GM18861 (cell line): ENCODE measurements around the gene MIEF2.

Source experiments
- ATAC-seq: cut with Tn5 transposase; IDR thresholded peaks from one replicate; pipeline ENCODE4 v1.9.1; 2021; ENCODE audit not compliant: unreplicated experiment

Gene MIEF2

GRCh38 chr17:18234853-18235380 is 25.5 kb upstream of the MIEF2 start:
- no peak for ATAC-seq

DNA sequence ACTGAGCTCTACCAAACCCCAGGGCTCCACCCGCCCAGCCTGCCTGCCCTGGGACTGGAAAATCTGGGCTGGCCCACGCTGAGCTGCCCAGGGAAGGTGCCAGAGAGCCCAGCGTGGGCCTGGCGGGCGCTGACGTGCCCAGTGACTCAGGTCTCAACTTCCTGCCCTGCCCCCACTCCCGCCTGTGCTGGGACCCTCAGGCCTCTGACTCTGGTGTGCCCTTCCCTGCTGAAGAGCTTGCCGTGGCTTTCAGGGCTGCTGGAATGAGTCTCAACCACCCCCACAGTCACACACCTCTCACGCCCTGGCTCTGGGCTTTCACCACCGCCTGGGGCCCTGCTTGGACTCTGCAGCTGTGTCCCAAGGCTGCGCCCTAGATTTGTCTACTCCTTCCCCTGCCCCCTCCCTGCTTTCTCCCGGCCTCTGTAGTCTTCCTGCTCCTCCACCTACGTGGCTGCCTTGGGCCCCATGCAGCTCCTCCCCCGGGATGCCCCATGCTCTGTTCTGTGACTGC is 24.7 kb upstream of the MIEF2 start:
- ATAC-seq: no peak

DNA sequence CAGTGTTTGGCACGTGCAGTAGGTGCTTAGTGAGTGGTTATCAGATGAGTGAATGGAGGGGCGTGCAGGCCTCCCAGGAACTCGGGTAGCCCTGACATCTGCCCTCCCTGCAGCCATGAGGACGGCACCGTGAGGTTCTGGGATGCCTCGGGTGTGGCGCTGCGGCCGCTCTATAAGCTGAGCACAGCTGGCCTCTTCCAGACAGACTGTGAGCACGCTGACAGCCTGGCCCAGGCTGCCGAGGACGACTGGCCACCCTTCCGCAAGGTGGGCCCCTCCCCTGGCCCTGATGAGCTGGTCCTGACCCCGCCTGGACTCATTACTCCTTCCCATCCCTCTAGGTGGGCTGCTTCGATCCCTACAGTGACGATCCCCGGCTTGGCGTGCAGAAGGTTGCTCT is 24.0 kb upstream of the MIEF2 start:
- no peak for ATAC-seq

DNA sequence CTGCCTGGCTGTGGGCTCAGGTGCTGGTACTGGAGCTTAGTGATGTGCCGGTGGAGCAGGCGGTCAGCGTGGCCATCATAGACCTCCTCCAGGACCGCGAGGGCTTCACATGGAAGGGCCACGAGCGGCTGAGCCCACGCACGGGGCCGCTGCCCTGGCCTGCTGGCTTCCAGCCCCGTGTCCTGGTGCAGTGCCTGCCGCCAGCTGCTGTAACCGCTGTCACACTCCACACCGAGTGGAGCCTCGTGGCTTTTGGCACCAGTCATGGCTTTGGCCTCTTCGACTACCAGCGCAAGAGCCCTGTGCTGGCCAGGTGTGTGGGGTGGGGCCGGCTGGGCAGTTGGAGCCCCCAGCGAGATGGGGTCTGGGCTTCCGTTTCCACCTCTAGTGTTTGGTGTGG is 23.0 kb upstream of the MIEF2 start:
- ATAC-seq: no peak

GRCh38 chr17:18238299-18238698 is 22.2 kb upstream of the MIEF2 start:
- no peak for ATAC-seq

- ATAC-seq: no peak
These were observed 20.0 kb upstream of the MIEF2 start for GRCh38 chr17:18240449-18240848.

DNA sequence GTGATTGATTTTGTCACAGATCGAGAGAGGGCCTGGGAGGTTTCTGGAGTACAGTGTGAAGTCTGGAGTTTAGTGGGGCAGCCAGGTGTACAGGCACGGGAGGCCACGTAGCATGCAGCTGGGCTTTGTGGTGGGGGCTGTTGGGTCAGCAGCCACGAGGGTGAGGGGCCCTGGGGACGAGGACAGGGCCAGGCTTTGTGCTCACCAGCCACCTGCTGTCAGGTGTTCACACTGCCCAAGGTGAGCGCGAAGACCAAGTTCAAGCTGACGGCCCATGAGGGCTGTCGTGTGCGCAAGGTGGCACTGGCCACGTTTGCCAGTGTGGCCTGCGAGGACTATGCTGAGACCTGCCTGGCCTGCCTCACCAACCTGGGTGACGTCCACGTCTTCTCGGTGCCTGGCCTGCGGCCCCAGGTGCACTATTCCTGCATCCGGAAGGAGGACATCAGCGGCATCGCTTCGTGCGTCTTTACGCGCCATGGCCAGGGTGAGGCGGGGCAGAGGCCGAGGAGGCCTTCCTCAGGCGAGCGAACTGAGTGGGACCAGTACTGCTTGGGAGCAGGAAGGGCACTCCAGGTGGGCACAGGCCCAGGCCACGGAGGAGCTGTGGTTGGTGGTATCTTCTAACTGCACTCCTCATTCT is 19.1 kb upstream of the MIEF2 start:
- ATAC-seq: no peak

DNA sequence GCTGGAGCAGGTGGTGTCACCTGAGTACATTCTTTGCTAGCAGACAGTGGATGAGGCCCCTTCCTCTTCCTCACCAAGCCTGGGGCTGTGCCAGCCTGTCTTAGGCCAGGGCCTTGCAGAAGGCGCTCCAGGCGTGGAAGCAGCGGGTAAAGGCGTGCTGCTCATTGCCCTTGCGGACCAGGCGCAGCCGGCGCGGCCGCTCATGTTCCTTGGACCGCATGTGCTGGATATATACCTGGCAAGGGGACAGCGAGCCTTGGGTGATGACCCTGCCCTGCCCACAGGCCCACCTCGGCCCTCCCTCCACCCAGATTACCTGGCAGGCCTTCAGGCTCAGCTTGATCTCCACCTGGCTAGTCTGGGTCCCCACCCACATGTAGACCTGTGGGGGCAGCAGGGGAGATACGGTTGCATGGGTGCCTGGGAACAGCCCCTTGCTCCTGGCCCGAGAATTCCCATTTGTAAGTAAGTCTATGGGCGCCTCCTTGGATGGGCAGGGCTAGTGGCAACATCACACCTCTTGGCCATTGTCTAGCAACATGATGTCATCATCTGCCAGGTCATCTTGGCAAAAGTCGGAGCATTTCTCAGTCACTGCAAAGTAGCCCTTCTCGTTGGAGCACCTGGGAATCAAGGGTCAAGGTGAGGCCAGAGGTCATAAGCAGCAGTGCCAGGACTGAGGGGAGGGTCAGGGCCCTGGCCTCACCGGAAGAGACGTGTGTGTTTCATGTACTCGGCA is 15.3 kb upstream of the MIEF2 start:
- no peak for ATAC-seq

DNA sequence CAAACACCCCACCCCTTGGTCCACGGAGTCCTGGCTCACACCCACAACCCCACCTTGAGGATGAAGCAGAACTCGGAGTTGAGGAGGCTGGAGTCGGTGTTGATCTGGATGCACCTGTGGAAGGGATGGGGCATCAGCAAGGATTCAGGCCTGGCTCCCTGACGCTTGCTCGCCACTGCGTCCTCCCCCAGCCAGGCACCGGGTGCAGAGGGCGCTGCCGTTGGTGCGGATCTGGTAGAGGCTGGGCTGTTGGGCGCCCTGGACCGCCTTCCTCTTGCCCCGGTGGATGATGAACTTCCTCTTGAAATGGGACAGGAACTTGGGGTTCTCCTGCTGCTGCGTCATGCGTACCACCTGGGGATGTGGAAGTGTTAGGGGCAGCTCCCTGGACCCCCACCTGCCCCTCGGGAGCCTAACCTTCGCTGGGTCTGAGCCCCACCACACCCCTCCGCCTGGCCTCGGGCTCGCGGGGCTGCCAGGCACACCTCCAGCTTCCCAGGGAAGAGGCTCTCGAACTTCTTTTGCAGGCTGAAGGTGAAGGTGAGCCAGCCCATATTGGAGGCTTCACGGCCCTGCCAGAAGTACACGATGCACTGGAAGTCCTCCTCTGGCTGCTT is 14.2 kb upstream of the MIEF2 start:
- no peak for ATAC-seq

- no peak for ATAC-seq
These were observed 13.4 kb upstream of the MIEF2 start for GRCh38 chr17:18246880-18247612.

- ATAC-seq: no peak
These were observed 12.9 kb upstream of the MIEF2 start for GRCh38 chr17:18247613-18248001.

GRCh38 chr17:18248300-18248731 is 12.1 kb upstream of the MIEF2 start:
- ATAC-seq: no peak

- no peak for ATAC-seq
These were observed 11.7 kb upstream of the MIEF2 start for GRCh38 chr17:18248811-18249210.

- no peak for ATAC-seq
These were observed 10.2 kb upstream of the MIEF2 start for GRCh38 chr17:18250259-18250658.

- ATAC-seq: no peak
These were observed 9.8 kb upstream of the MIEF2 start for GRCh38 chr17:18250708-18251107.

DNA sequence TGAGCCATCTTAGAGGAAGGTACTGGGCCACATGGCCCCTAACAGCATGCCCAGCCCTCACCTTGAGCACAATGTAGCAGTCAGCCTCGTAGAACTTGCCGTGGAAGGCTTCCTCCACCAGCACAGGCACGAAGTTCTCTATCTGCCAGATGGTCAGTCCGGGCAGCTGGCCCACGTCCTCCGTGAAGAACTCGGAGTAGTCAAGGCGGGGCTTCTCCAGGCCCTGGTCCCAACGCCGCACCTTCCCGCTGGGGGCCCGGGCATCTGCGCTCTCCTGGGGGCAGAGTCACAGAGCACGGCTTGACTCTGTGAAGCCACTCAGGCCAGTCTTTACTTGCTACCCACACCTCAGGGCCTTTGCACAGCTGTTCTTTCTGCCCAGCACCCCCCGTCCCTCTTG is 9.3 kb upstream of the MIEF2 start:
- ATAC-seq: no peak

DNA sequence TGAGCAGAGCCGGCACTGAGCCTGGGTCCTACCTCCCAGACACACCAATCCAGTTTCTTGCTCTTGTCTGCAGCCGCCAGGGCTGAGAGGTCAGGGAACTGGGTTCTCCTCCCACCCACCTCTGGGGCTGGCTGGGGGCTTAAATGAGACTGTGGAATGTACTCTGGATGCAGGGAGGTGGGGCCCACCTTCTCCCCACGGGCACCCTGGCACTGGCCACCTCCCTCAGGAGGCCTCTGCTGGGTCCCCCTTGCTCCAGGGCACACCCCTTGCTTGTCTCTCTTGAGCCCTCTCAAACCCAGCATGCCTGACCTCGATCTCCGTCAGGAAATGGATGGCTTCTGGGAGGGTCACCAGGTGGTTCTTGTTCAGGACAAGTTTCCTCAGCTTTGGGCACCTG is 8.3 kb upstream of the MIEF2 start:
- no peak for ATAC-seq

DNA sequence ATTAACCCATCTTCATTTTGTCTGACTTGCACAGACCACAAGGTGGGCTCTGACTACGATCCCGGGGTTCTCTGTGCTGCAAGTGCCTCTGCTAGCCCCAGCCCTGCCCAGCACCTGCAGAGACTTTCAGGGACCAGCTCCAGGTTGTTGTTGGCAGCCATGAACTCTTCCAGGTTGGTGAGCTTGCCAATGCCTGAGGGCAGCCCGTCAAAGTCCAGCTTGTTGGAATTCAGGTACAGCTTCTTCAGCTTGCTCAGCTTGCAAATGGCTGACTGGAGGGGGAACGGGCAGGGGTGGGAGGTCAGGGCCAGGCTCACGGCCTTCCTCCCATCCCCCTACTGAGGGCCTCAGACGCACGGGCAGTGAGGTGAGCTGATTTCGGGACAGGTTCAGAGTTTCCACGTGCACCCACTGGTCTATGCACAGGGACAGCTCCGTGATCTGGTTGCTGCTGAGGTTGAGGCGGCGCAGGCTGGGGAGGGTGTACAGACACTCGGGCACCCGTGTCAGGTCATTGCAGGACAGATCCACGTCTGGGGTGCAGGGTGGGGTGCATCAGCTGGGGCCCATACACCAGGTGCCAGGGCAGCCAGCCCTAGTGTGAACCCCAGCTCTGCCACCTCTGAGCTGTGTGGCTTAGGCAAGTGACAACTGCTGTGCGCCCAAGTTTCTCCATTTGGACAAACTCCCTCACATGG is 7.1 kb upstream of the MIEF2 start:
- no peak for ATAC-seq

DNA sequence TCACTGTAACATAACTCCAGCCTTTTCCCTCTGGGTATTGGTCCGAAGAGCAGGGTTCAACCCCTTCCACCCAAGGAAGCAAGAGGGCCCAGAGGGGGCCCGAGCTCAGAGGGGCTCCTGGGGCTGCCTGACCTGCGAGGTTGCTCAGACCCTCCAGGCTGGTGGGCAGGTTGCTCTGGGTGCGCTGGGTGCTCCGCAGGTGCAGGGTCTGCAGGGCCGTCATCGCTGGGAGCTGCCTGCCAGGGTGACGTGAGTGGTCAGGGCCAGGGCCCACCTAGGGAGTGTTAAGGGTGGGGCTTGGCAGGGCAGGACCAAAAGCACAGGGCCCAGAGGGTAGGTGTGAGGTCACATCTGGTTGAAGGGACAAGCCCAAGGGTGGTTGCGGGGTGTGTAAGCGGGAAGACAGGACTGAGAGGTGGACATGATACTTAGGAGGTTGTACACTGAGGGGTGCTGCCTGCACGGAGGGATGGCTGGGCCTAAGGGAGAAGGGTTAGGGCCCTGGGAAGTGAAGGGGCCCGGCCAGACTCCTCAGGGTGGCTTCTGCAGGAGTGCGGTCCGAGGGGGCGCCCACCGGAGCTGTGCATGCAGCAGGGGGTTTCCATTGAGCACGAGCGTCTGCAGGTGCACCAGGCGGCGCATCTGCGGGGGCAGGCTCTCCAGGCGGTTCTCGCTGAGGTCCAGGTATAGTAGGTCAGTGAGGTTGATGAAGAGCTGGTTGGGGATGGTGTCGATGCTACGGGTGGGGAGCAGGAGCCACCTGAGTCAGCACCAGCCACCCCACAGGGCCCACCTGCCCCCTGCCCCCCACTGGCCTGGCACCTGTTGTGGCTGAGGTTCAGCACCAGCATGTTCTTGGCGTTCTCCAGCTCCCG is 6.3 kb upstream of the MIEF2 start:
- ATAC-seq: no peak
